ENCODE measurements around the gene UBE2D1.
"Not testable (repeated sequence)": the region's sequence is repeated elsewhere in the genome, so short reads cannot be mapped to it uniquely, and the experiment has no call there.

The UBE2D1 gene

DNA sequence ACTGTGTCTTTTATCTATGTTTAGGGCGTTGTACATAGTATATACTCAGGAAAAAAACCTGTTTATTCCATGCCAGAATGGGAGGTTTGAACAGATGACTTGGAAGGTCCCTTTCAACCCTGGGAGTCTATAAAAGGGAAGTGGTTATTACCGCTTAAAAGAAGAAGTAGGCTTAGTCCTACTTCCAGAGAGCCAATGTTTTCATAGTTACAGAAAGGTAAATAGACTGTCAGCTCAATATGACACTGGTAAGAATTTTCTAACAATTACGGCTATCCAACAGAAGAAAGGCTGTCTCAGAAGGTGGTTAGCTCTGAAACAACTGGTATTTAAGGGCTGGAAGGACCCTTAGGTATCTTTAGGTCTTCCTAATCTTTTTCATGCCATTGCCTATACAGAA, 49.3 kb downstream of the UBE2D1 start:
- peak; percentile 29 for DNase-seq (ENCODE audit: low read depth)

- no peak for DNase-seq (ENCODE audit: low read depth)
Observed at GRCh38 chr10:58384544-58384998, 49.8 kb downstream of the UBE2D1 start.

DNA sequence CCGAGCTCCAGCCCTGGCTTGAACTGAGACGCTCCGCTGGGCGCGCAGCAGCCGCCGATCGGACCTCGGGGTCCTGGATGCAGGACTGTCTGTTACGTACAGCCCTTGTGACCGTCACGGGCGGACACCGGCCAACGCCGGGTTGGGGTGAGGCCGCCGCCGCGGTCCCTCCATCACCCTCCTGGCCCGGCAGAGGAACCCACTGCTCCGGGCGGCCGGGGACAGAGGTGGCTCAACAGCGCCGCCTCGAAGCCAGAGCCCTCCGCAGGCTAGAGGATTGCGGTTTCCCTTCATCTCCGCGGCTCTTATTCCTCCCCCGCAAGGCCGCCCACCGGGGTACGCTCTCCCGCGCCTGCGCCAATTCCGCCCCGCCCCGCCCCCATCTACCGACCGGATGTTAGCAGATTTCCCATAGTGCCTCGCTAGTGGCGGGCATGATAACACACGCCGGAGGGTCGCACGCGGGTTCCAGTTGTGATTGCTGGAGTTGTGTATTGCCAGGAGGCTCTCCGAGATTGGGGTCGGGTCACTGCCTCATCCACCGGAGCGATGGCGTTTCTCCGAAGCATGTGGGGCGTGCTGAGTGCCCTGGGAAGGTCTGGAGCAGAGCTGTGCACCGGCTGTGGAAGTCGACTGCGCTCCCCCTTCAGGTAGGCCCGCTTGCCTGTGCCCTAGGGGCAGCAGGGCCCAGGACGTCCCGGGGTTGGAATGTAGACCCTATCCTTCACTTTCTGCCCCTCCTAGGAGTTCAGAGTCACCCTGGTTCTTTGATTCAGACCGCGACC, 50.4 kb downstream of the UBE2D1 start, which contains the start of gene TFAM:
Gene TFAM, plus strand, starts transcription at position 412 of the 785 bp plus-strand sequence. Its CDS starts 138 bp downstream, at position 550.
- peak; percentile 95 for DNase-seq (ENCODE audit: low read depth)

DNA sequence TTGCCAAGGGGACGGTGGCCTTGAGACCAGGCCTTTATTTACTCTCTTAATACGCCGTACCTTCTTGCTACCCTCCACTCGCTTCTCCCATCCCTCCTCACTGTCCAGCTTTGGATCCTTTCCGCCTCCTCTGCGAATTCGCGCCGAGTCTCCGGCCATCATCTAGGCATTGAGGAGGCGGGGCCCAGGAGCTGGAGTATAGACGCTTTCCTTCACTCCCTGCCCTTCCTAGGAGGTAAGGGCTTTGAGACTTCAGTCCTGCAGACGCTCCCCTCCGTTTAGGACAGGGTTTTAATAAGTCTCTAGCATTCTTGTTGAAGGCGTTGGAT, 50.9 kb downstream of the UBE2D1 start:
- peak; percentile 35 for DNase-seq (ENCODE audit: low read depth)

GRCh38 chr10:58389024-58389423, 54.2 kb downstream of the UBE2D1 start:
- DNase-seq (ENCODE audit: low read depth): no peak

GRCh38 chr10:58393317-58393716, 58.5 kb downstream of the UBE2D1 start:
- DNase-seq (ENCODE audit: low read depth): peak; percentile 25

DNA sequence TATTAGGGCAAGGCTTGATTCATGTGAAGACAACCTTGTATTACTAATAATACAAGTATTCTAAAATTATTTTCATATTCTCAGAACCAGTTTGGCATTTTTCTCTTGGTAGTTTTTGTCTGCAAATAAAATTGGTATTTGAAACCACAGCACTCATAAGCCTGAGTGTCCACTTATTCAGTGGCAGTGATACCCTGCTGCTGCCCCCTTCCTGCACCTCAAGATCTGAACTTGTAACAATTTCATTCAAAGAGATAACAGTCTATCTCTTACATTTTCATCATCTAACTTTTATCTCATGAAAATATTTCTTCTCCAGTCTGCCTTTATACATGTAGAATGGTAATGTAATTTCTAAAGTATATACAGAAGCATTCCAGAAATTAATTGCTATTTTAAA, 59.7 kb downstream of the UBE2D1 start:
- peak; percentile 13 for DNase-seq (ENCODE audit: low read depth)

- no peak for DNase-seq (ENCODE audit: low read depth)
Observed at GRCh38 chr10:58396057-58396456, 61.3 kb downstream of the UBE2D1 start.

DNA sequence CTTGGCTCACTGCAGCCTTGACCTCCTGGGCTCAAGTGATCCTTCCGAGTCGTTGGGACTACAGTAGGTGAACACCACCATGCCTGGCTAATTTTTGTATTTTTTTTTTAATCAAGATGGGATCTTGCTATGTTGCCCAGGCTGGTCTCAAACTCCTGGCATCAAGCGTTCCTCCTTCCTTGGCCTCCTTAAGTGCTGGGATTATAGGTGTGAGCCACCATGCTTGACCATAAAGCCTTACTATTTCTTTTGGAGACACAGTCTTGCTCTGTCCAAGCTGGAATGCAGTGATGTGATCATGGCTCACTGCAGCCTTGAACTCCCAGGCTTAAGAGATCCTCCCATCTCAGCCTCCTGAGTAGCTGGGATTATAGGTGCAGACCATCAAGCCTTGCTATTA, 63.0 kb downstream of the UBE2D1 start:
- DNase-seq (ENCODE audit: low read depth): no peak

- peak; percentile 69 for DNase-seq (ENCODE audit: low read depth)
Observed at GRCh38 chr10:58399410-58399809, 64.6 kb downstream of the UBE2D1 start.

DNA sequence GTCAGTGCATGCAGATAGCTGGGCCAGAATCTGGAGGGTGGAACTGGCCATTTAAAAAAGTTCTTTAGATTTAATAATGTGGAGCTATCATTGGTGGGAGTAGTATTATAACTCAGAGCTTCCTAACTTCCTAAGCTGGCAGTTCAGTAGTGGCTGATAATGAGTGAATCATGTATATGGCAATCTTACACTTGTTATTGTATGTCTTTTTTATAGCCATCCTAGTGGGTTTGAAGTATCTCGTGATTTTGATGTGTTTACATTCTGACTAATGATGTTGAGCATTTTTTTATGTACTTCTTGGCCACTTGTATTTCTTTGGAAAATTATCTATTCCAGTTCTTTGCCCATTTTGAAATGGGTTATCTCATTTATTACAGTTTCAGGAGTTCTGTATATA, 65.8 kb downstream of the UBE2D1 start:
- DNase-seq (ENCODE audit: low read depth): peak; percentile 37

DNA sequence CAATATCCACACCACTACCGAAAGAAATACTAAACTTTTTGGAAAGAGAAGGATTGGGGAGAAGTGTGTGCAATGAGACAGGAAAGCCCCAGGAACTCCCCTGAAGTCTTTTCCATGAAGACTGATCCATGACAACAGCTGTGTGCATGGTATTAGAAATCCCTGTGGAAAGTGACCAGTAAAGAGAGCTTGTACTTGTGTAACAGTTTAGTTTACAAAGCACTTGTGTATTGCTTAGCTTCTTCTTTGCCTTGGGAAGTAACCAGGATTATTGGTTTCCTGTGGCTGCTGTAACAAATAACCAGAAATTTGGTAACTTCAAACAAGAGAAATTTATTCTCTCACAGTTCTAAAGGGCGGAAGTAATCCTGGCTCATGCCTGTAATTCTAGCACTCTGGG, 69.2 kb downstream of the UBE2D1 start:
- DNase-seq (ENCODE audit: low read depth): no peak

DNA sequence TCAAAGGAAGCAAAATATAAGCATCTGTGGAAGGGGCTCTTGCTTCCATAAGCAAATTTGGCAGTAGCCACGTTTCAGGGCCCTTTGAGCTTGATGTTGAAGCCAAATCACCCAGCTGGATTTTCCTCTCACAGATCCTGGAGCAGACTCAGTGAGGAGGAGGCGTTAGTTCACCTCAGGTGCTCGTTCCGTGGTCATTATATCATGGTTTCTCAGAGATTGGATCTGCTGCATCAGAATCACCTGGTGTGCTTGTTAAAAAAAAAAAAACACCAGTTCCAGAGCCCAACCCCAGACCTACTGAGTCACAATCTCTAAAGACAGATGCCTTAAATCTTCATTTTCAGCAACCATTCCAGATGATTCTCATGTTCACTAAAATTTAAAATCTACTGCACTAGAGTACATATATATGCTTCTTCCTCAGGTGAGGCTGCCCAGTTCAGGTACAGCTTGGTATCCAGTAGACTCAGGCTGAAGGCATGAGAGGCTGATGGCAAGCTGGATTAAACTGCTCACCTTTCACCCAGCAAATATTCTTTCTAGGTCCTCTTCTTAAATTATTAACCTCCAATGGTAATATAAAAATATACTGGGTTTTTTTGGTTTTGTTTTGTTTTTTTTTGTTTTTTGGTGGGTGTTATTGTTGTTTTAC, 75.3 kb downstream of the UBE2D1 start:
- DNase-seq (ENCODE audit: low read depth): no peak

GRCh38 chr10:58412502-58412961, 77.7 kb downstream of the UBE2D1 start:
- DNase-seq (ENCODE audit: low read depth): peak; percentile 78

GRCh38 chr10:58414270-58415041, 79.7 kb downstream of the UBE2D1 start:
- DNase-seq (ENCODE audit: low read depth): peak; percentile 73

DNA sequence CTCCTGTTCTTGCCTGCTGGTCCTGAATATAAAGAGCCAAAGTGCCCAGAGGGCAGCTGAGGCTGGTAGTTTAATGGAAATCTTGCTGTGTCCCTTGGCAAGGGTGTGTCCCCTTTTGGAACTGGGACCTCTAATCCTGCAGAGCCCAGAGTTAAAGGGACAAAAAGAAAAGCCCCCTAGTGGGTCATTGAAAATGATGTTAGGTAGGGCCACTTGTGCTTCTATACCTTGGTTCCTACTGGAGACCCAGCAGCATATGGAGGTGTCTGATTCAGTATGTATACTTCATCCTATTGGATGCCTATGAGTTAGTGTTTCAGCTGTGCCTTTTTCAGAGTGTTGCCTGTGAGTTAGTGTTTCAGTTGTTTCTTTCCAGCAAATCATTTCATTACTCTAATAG, 81.0 kb downstream of the UBE2D1 start:
- DNase-seq (ENCODE audit: low read depth): no peak

DNA sequence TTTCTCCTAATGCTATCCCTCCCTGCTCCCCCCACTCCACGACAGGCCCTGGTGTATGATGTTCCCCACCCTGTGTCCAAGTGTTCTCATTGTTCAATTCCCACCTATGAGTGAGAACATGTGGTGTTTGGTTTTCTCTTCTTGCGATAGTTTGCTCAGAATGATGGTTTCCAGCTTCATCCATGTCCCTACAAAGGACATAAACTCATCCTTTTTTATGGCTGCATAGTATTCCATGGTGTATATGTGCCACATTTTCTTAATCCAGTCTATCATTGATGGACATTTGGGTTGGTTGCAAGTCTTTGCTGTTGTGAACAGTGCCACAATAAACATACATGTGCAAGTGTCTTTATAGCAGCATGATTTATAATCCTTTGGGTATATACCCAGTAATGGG, 83.1 kb downstream of the UBE2D1 start:
- not testable (repeated sequence) for DNase-seq (ENCODE audit: low read depth)

Data from iris pigment epithelial cell (primary cell).